Endothelial cell of umbilical vein (primary cell): ENCODE results near the gene MPDZ. TPM values are rescaled to one million over a fixed set of nuclear protein-coding genes. Genes with fewer than 3 reads are reported as not detected.

ENCODE experiments used
- BruUV-seq: library from RNA; stranded (reverse); fragments of 400-500 nt; replicated peaks from 2 replicates; lab custom pipeline; 2021; lab: Mats Ljungman, UMichigan
- CTCF ChIA-PET: fragments of 300-600, 350-600 bp; sonication (Branson Sonifier 250); formaldehyde crosslinking; loops from one replicate; lab custom pipeline; 2021; ENCODE audit warnings: antibody characterized with exemption, inconsistent platforms; lab: Charles Lee
- POLR2A ChIA-PET: fragments of 300-600, 350-600 bp; sonication (Branson Sonifier 250); formaldehyde crosslinking; loops from one replicate; lab custom pipeline; 2021; ENCODE audit warnings: antibody characterized with exemption, inconsistent platforms; lab: Charles Lee
- DNase-seq: peaks from one replicate; pipeline ENCODE4 v3.0.0-alpha.2; 2011; ENCODE audit warnings: low read depth, low spot score
- FAIRE-seq: peaks from 2 replicates; lab custom pipeline; 2011; peaks lifted over from hg19 to GRCh38; lab: Jason Lieb, UNC
- H2AFZ ChIP-seq: 2 replicates; pipeline ENCODE4 v1.6.0; 2012; ENCODE audit warnings: low read depth, low read length, control low read depth, inconsistent platforms
- H3K27ac ChIP-seq: 2 replicates; pipeline ENCODE4 v1.5.1; 2011; ENCODE audit warnings: low read depth, mild to moderate bottlenecking, control low read depth, low read length, moderate library complexity; ENCODE audit not compliant: insufficient read depth
- H3K27me3 ChIP-seq, 2 experiments: 2 replicates each; pipeline versions ENCODE4 v1.6.0 to v1.6.1; 2011; ENCODE audit warnings: low read length in 2 of 2, mixed read lengths in 1 of 2; ENCODE audit not compliant: control insufficient read depth in 2 of 2, insufficient read depth in 2 of 2
- H3K36me3 ChIP-seq, 2 experiments: 2 replicates in 1 of 2; 3 replicates in 1 of 2; pipeline ENCODE4 v1.5.1; 2011; ENCODE audit warnings: low read length in 2 of 2, mild to moderate bottlenecking in 1 of 2, moderate library complexity in 1 of 2; ENCODE audit not compliant: control insufficient read depth in 2 of 2, insufficient read depth in 2 of 2; ENCODE audit errors: extremely low read depth in 1 of 2
- H3K4me1 ChIP-seq: 3 replicates; pipeline ENCODE4 v1.5.1; 2011; ENCODE audit warnings: mild to moderate bottlenecking, low read length; ENCODE audit not compliant: control insufficient read depth, insufficient read depth; ENCODE audit errors: extremely low read depth
- H3K4me2 ChIP-seq: 2 replicates; pipeline ENCODE4 v1.6.1; 2011; ENCODE audit warnings: low read length, control low read depth, mixed read lengths; ENCODE audit not compliant: insufficient read depth
- H3K4me3 ChIP-seq, 3 experiments: fragments of 200-600 bp in 1 of 3; sonication (generic), shearing (Covaris generic) in 1 of 3; replicated peaks in 1 of 3; 2 replicates each; pipeline ENCODE4 v1.5.1; 2011 to 2016; ENCODE audit warnings: control low read depth in 3 of 3, low read length in 3 of 3, mild to moderate bottlenecking in 2 of 3, inconsistent platforms in 1 of 3, low read depth in 1 of 3, moderate library complexity in 1 of 3; ENCODE audit not compliant: insufficient read depth in 1 of 3
- H3K79me2 ChIP-seq: 2 replicates; pipeline ENCODE4 v1.6.0; 2012; ENCODE audit warnings: low read length, inconsistent platforms; ENCODE audit not compliant: control insufficient read depth, insufficient read depth
- H3K9ac ChIP-seq: replicated peaks from 2 replicates; pipeline ENCODE3; 2011; ENCODE audit warnings: low read length, control low read depth; ENCODE audit not compliant: insufficient read depth; ENCODE audit errors: extremely low read depth
- H3K9me1 ChIP-seq: replicated peaks from 3 replicates; pipeline ENCODE4 v1.6.0; 2011; ENCODE audit warnings: mild to moderate bottlenecking, low read length; ENCODE audit not compliant: control insufficient read depth, insufficient read depth; ENCODE audit errors: extremely low read depth
- H3K9me3 ChIP-seq: replicated peaks from 2 replicates; pipeline ENCODE4 v1.5.1; 2012; ENCODE audit warnings: low read length, inconsistent platforms; ENCODE audit not compliant: control insufficient read depth, insufficient read depth
- H4K20me1 ChIP-seq: replicated peaks from 2 replicates; pipeline ENCODE3; 2011; ENCODE audit warnings: mild to moderate bottlenecking, low read length; ENCODE audit not compliant: control insufficient read depth, insufficient read depth; ENCODE audit errors: extremely low read depth
- FOS ChIP-seq: IDR thresholded peaks from 2 replicates; pipeline ENCODE4 v1.6.1; 2011; ENCODE audit warnings: mild to moderate bottlenecking, low read length, moderate library complexity, borderline replicate concordance; ENCODE audit not compliant: insufficient read depth
- JUN ChIP-seq: IDR thresholded peaks from 2 replicates; pipeline ENCODE4 v1.6.1; 2011; ENCODE audit warnings: borderline replicate concordance, low read depth; ENCODE audit not compliant: insufficient read length, insufficient read depth
- MYC ChIP-seq: IDR thresholded peaks from one replicate; pipeline ENCODE4 v1.6.1; 2011; ENCODE audit warnings: mild to moderate bottlenecking, low read depth, low read length
- POLR2A ChIP-seq: IDR thresholded peaks from 2 replicates; pipeline ENCODE4 v1.6.1; 2012; ENCODE audit warnings: low read depth, mild to moderate bottlenecking, control low read depth, low read length
- POLR2AphosphoS5 ChIP-seq: IDR thresholded peaks from 2 replicates; pipeline ENCODE4 v1.6.1; 2012; ENCODE audit warnings: low read depth, mild to moderate bottlenecking, control low read depth, low read length, moderate library complexity; ENCODE audit not compliant: insufficient read depth
- dilution Hi-C: fragments of 300-500 bp; cut with MboI; formaldehyde crosslinking; loops from one replicate; pipeline ENCODE4 v1.15.0; 2019; ENCODE audit warnings: low sequenced_read_pairs; ENCODE audit not compliant: extremely low pct_ligation_motif_present
- intact Hi-C: fragments of 100-400 bp; cut with micrococcal nuclease; formaldehyde crosslinking; loops from one replicate; pipeline ENCODE4 v1.10.0; 2022
- polyA plus RNA-seq, 4 experiments: library from polyadenylated mRNA; depleted of rRNA in 3 of 4; stranded (reverse) in 3 of 4; unstranded in 1 of 4; fragments of >200 nt; gene quantifications; 2 replicates each; pipeline versions ENCODE4 v1.2.1 to v1.2.3, GENCODE V29; 2011 to 2012; ENCODE audit warnings: missing spikeins in 1 of 4
- total RNA-seq: library from RNA; stranded (reverse); gene quantifications from 2 replicates; pipeline ENCODE4 v1.2.3, GENCODE V29; 2021
- TF ChIP-seq, protein P1 (sequence below), 2 donors: IDR thresholded peaks; 1 replicate in 1 of 2; 2 replicates in 1 of 2; pipeline ENCODE4 v1.5.1; 2011; ENCODE audit warnings: low read length in 2 of 2, mild to moderate bottlenecking in 2 of 2, moderate library complexity in 2 of 2, control low read depth in 1 of 2, inconsistent platforms in 1 of 2, low read depth in 1 of 2; ENCODE audit not compliant: insufficient read depth in 1 of 2; ENCODE audit errors: extremely low read depth in 1 of 2
- TF ChIP-seq, protein P2 (sequence below): IDR thresholded peaks from 2 replicates; pipeline ENCODE4 v1.6.1; 2011; ENCODE audit not compliant: insufficient read depth, insufficient read length

MPDZ gene
- total and polyA plus RNA-seq, 2 donors (not counting 3 experiments of a cell fraction or from before 2014, with no cell fraction given) = 22.3 to 54.4 TPM

DNA sequence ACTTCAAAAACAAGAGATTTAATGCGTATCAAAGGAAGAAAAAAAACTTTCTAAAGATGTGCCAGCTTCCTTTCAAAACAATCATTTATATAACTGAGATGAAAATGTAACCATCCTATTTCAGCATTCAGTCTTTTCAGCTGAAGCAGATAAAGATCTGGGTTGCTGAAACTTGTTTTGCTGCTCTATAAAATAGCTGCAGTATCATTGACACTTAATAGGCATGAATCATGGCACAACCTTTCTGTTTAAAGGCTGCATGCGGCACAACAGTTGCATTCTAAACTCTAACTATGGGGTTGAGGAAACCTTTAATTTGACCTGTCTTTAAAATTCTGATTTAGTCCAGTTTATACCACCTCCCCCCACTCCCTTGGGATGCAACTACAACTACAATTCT, 196.7 kb downstream of the MPDZ start:
- H2AFZ ChIP-seq = no peak overlapping the region
- H3K36me3 ChIP-seq = no peaks in the 10 kb centered on the region
- no peaks in the 10 kb centered on the region for H3K27me3 ChIP-seq
- CTCF ChIA-PET = interaction anchor here (1.4 kb wide), 1 partner anchor 8 kb away, joined by 4 read pairs; no protein-coding TSS in a partner anchor
- H3K79me2 ChIP-seq = no peaks in the 10 kb centered on the region
- H4K20me1 ChIP-seq = no peaks in the 10 kb centered on the region
- DNase-seq (no peak), FAIRE-seq (no peak)
- H3K9me1 ChIP-seq = no peaks in the 10 kb centered on the region
- no peak overlapping the region for H3K9ac ChIP-seq
- no peaks in the 10 kb centered on the region for H3K4me1 ChIP-seq
- no peak overlapping the region for H3K4me3 ChIP-seq
- POLR2A ChIA-PET = interaction anchor here (0.6 kb wide), 1 partner anchor 1702 kb away, joined by 3 read pairs; no protein-coding TSS in a partner anchor
- H3K4me2 ChIP-seq = no peak overlapping the region
- no peaks in the 10 kb centered on the region for H3K9me3 ChIP-seq
- H3K27ac ChIP-seq = no peak overlapping the region
- intact Hi-C loops (no loop called here), dilution Hi-C loops (no loop called here)
- no TSS peak for BruUV-seq
- TF ChIP-seq POLR2A = no peak
- no peak for TF ChIP-seq POLR2AphosphoS5
- TF ChIP-seq, protein P1, sequence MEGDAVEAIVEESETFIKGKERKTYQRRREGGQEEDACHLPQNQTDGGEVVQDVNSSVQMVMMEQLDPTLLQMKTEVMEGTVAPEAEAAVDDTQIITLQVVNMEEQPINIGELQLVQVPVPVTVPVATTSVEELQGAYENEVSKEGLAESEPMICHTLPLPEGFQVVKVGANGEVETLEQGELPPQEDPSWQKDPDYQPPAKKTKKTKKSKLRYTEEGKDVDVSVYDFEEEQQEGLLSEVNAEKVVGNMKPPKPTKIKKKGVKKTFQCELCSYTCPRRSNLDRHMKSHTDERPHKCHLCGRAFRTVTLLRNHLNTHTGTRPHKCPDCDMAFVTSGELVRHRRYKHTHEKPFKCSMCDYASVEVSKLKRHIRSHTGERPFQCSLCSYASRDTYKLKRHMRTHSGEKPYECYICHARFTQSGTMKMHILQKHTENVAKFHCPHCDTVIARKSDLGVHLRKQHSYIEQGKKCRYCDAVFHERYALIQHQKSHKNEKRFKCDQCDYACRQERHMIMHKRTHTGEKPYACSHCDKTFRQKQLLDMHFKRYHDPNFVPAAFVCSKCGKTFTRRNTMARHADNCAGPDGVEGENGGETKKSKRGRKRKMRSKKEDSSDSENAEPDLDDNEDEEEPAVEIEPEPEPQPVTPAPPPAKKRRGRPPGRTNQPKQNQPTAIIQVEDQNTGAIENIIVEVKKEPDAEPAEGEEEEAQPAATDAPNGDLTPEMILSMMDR (IDR thresholded peaks at IDR 0.05; ENCODE audit: extremely low read depth in 1 of 2, insufficient read depth in 1 of 2, low read depth in 1 of 2, low read length in 2 of 2) = no peak
- no peak for TF ChIP-seq JUN
- TF ChIP-seq FOS = no peak
- TF ChIP-seq MYC = no peak
- TF ChIP-seq, protein P2, sequence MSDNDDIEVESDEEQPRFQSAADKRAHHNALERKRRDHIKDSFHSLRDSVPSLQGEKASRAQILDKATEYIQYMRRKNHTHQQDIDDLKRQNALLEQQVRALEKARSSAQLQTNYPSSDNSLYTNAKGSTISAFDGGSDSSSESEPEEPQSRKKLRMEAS = no peak
